H9 (cell line): ENCODE measurements around the gene SLA2. TPM values are rescaled to one million over a fixed set of nuclear protein-coding genes. Genes with fewer than 3 reads are reported as not detected.

ENCODE experiments used
- DNase-seq: peaks from one replicate; pipeline ENCODE4 v3.0.0-alpha.2; 2017
- H2AFZ ChIP-seq: one replicate; pipeline ENCODE4 v1.6.1; 2013; ENCODE audit warnings: mild to moderate bottlenecking, low read length, control low read depth, moderate library complexity
- H2AK5ac ChIP-seq: 2 replicates; pipeline ENCODE4 v1.6.1; 2013; ENCODE audit warnings: low read length, control low read depth, mixed read lengths; ENCODE audit not compliant: insufficient read length
- H2BK120ac ChIP-seq: one replicate; pipeline ENCODE4 v1.6.1; 2013; ENCODE audit warnings: low read depth, mild to moderate bottlenecking, low read length, control low read depth, inconsistent platforms; ENCODE audit not compliant: poor library complexity, severe bottlenecking
- H2BK12ac ChIP-seq: 2 replicates; pipeline ENCODE4 v1.6.1; 2013; ENCODE audit warnings: low read length, control low read depth, mixed read lengths, low read depth; ENCODE audit not compliant: insufficient read length
- H2BK15ac ChIP-seq: 2 replicates; pipeline ENCODE4 v1.6.1; 2013; ENCODE audit warnings: low read depth, low read length, control low read depth
- H2BK20ac ChIP-seq: one replicate; pipeline ENCODE4 v1.6.1; 2013; ENCODE audit warnings: low read depth, mild to moderate bottlenecking, low read length, control low read depth, inconsistent platforms; ENCODE audit not compliant: poor library complexity, severe bottlenecking
- H2BK5ac ChIP-seq: 2 replicates; pipeline ENCODE4 v1.6.1; 2013; ENCODE audit warnings: low read length, control low read depth, mixed read lengths; ENCODE audit not compliant: insufficient read length
- H3K14ac ChIP-seq: 2 replicates; pipeline ENCODE4 v1.6.1; 2013; ENCODE audit warnings: low read length, control low read depth; ENCODE audit not compliant: insufficient read depth
- H3K18ac ChIP-seq: 2 replicates; pipeline ENCODE4 v1.6.1; 2013; ENCODE audit warnings: low read depth, mild to moderate bottlenecking, mixed read lengths, low read length, control low read depth; ENCODE audit not compliant: insufficient read length
- H3K23ac ChIP-seq: 2 replicates; pipeline ENCODE4 v1.6.1; 2013; ENCODE audit warnings: low read length, control low read depth, mixed read lengths, low read depth; ENCODE audit not compliant: insufficient read length
- H3K23me2 ChIP-seq: 2 replicates; pipeline ENCODE4 v1.6.1; 2013; ENCODE audit warnings: low read depth, mild to moderate bottlenecking, mixed read lengths, low read length, control low read depth; ENCODE audit not compliant: insufficient read length, poor library complexity, severe bottlenecking
- H3K27ac ChIP-seq: 2 replicates; pipeline ENCODE4 v1.5.1; 2013; ENCODE audit warnings: low read length, control low read depth, mixed read lengths, low read depth; ENCODE audit not compliant: insufficient read length
- H3K27me3 ChIP-seq: 2 replicates; pipeline ENCODE4 v1.6.1; 2013; ENCODE audit warnings: low read length, control low read depth, inconsistent platforms; ENCODE audit not compliant: insufficient read depth
- H3K4ac ChIP-seq: 2 replicates; pipeline ENCODE4 v1.6.1; 2013; ENCODE audit warnings: low read depth, mild to moderate bottlenecking, control low read depth, inconsistent platforms, low read length, moderate library complexity
- H3K4me1 ChIP-seq: 2 replicates; pipeline ENCODE4 v1.6.1; 2013; ENCODE audit warnings: low read length, control low read depth, inconsistent platforms; ENCODE audit not compliant: insufficient read depth
- H3K4me2 ChIP-seq: 2 replicates; pipeline ENCODE4 v1.6.1; 2013; ENCODE audit warnings: low read length, control low read depth, mixed read lengths; ENCODE audit not compliant: insufficient read length, insufficient read depth
- H3K56ac ChIP-seq: 2 replicates; pipeline ENCODE4 v1.6.1; 2013; ENCODE audit warnings: low read depth, mild to moderate bottlenecking, mixed read lengths, low read length, control low read depth; ENCODE audit not compliant: insufficient read length
- H3K79me1 ChIP-seq: 2 replicates; pipeline ENCODE4 v1.6.1; 2013; ENCODE audit warnings: low read depth, mild to moderate bottlenecking, moderate library complexity, low read length, control low read depth, inconsistent platforms; ENCODE audit not compliant: insufficient read depth, poor library complexity, severe bottlenecking
- H3K79me2 ChIP-seq: 2 replicates; pipeline ENCODE4 v1.6.1; 2013; ENCODE audit warnings: low read length, control low read depth, inconsistent platforms; ENCODE audit not compliant: insufficient read depth
- H3K9ac ChIP-seq: 2 replicates; pipeline ENCODE4 v1.6.1; 2013; ENCODE audit warnings: low read length, control low read depth, mixed read lengths; ENCODE audit not compliant: insufficient read length; ENCODE audit errors: extremely low read depth
- H3K9me3 ChIP-seq: one replicate; pipeline ENCODE4 v1.6.1; 2013; ENCODE audit warnings: low read depth, low read length, inconsistent platforms; ENCODE audit not compliant: control insufficient read depth
- H3T11ph ChIP-seq: one replicate; pipeline ENCODE4 v1.6.1; 2013; ENCODE audit warnings: mild to moderate bottlenecking, low read length, control low read depth, inconsistent platforms
- H4K20me1 ChIP-seq: one replicate; pipeline ENCODE4 v1.6.1; 2013; ENCODE audit not compliant: control insufficient read depth, insufficient read length, insufficient read depth
- H4K5ac ChIP-seq: 2 replicates; pipeline ENCODE4 v1.6.1; 2013; ENCODE audit warnings: low read depth, mild to moderate bottlenecking, mixed read lengths, low read length, control low read depth; ENCODE audit not compliant: insufficient read length
- H4K8ac ChIP-seq: replicated peaks from 2 replicates; pipeline ENCODE4 v1.6.1; 2013; ENCODE audit warnings: low read length, control low read depth, mixed read lengths, low read depth; ENCODE audit not compliant: insufficient read length
- H4K91ac ChIP-seq: 2 replicates; pipeline ENCODE4 v1.6.1; 2013; ENCODE audit warnings: low read depth, mild to moderate bottlenecking, moderate library complexity, mixed read lengths, low read length, control low read depth; ENCODE audit not compliant: insufficient read length
- H3K27ac Mint-ChIP-seq, 3 experiments: 2 replicates in 2 of 3; 3 replicates in 1 of 3; pipeline ENCODE4 v1.8.0; 2020 to 2021; ENCODE audit warnings: mixed read lengths in 3 of 3, mild to moderate bottlenecking in 1 of 3, moderate library complexity in 1 of 3
- H3K27me3 Mint-ChIP-seq: 2 replicates; pipeline ENCODE4 v1.8.0; 2021; ENCODE audit warnings: low read depth, mild to moderate bottlenecking, moderate library complexity, mixed read lengths
- H3K36me3 Mint-ChIP-seq, 3 experiments: 2 replicates in 2 of 3; 3 replicates in 1 of 3; pipeline ENCODE4 v1.8.0; 2020 to 2021; ENCODE audit warnings: low read depth in 3 of 3, mixed read lengths in 3 of 3; ENCODE audit not compliant: insufficient read depth in 1 of 3
- H3K4me1 Mint-ChIP-seq, 2 experiments: 2 replicates each; pipeline ENCODE4 v1.8.0; 2020; ENCODE audit warnings: mixed read lengths in 2 of 2
- H3K4me3 Mint-ChIP-seq, 2 experiments: 2 replicates in 1 of 2; 3 replicates in 1 of 2; pipeline ENCODE4 v1.8.0; 2020 to 2021; ENCODE audit warnings: mild to moderate bottlenecking in 2 of 2, mixed read lengths in 2 of 2, moderate library complexity in 1 of 2
- H3K9me3 Mint-ChIP-seq, 2 experiments: 2 replicates in 1 of 2; 3 replicates in 1 of 2; pipeline ENCODE4 v1.8.0; 2020; ENCODE audit warnings: mild to moderate bottlenecking in 2 of 2, mixed read lengths in 2 of 2, moderate library complexity in 1 of 2
- CTCF ChIP-seq: fragments of 200-600 bp; sonication (generic); conservative IDR thresholded peaks from 3 replicates; pipeline ENCODE4 v1.8.0; 2021; ENCODE audit warnings: antibody characterized with exemption, mild to moderate bottlenecking
- WGBS: extraction: QIAGEN DNeasy Blood & Tissue Kit; methylation state at CpG from one replicate; pipeline ENCODE4 v1.1.7; 2013; ENCODE audit warnings: missing lambda C conversion rate, low lambda C conversion rate, mixed read lengths; ENCODE audit not compliant: insufficient read length; ENCODE audit errors: extremely low coverage; 5-methylcytosine and 5-hydroxymethylcytosine counted together
- total RNA-seq: library from RNA; stranded (reverse); gene quantifications from 2 replicates; pipeline ENCODE4 v1.2.1, GENCODE V29; 2021

SLA2 gene
- total RNA-seq, 1 experiment from 2014 or later: 0.20 TPM

GRCh38 chr20:36624944-36625324, 21.1 kb downstream of the SLA2 start:
- H4K20me1 ChIP-seq: no peaks in the 10 kb centered on the region
- no peaks in the 10 kb centered on the region for H3K79me1 ChIP-seq
- H3K4me1 ChIP-seq: no peaks in the 10 kb centered on the region; the same call in 1 of the 2 replicates
- H3K23ac ChIP-seq: no peak overlapping the region
- no peak overlapping the region for H3K27ac ChIP-seq
- Mint-ChIP-seq H3K4me3 (no peak overlapping the region), H3K9me3 (no peaks in the 10 kb centered on the region), H3K27me3 (no peaks in the 10 kb centered on the region), H3K36me3 (no peaks in the 10 kb centered on the region), H3K27ac (no peak overlapping the region), H3K4me1 (peaks cover 8 to 13% of the 10 kb centered on the region in 2 experiments)
- no peaks in the 10 kb centered on the region for H3K9me3 ChIP-seq
- no peak overlapping the region for H4K91ac ChIP-seq
- H3T11ph ChIP-seq: no peak overlapping the region
- no peak overlapping the region for H2AFZ ChIP-seq
- H2BK5ac ChIP-seq: no peak overlapping the region
- TF ChIP-seq CTCF: no peak
- H2BK15ac ChIP-seq: no peak overlapping the region
- no peak overlapping the region for H3K18ac ChIP-seq
- H2AK5ac ChIP-seq: no peak overlapping the region
- no peak overlapping the region for H4K5ac ChIP-seq
- H2BK120ac ChIP-seq: no peak overlapping the region
- no peak overlapping the region for H4K8ac ChIP-seq
- no CpG with 5 or more reads among the region's 2 CpGs for WGBS
- H3K27me3 ChIP-seq: no peaks in the 10 kb centered on the region
- no peak for DNase-seq
- no peak overlapping the region for H3K56ac ChIP-seq
- no peak overlapping the region for H3K4me2 ChIP-seq
- H3K79me2 ChIP-seq: no peaks in the 10 kb centered on the region
- H3K9ac ChIP-seq: no peak overlapping the region
- no peak overlapping the region for H3K14ac ChIP-seq
- no peak overlapping the region for H2BK20ac ChIP-seq
- H2BK12ac ChIP-seq: no peak overlapping the region
- H3K4ac ChIP-seq: no peak overlapping the region
- H3K23me2 ChIP-seq: no peaks in the 10 kb centered on the region
